Keratinocyte (primary cell): ENCODE measurements around the gene DPH5.
"Not testable (repeated sequence)": the region's sequence is repeated elsewhere in the genome, so short reads cannot be mapped to it uniquely, and the experiment has no call there.

Experiments used
- CTCF ChIP-seq, 3 experiments: IDR thresholded peaks in 1 of 3; conservative IDR thresholded peaks in 1 of 3; optimal IDR thresholded peaks in 1 of 3; 2 replicates in 2 of 3; 3 replicates in 1 of 3; pipeline versions ENCODE3 to v1.5.1; 2011; ENCODE audit warnings: low read length in 3 of 3, mild to moderate bottlenecking in 3 of 3, moderate library complexity in 2 of 3, control low read depth in 1 of 3, inconsistent platforms in 1 of 3; ENCODE audit not compliant: insufficient read depth in 2 of 3; ENCODE audit errors: extremely low read depth in 1 of 3
- EZH2 ChIP-seq: IDR thresholded peaks from one replicate; pipeline ENCODE4 v1.6.1; 2012; ENCODE audit warnings: inconsistent platforms, mild to moderate bottlenecking, low read length, moderate library complexity

GRCh38 chr1:101066937-101067335 lies 41.4 kb upstream of the DPH5 start:
- not testable (repeated sequence) for TF ChIP-seq CTCF (optimal IDR thresholded peaks at IDR 0.05 in 1 of 3, IDR thresholded peaks at IDR 0.05 in 1 of 3, conservative IDR thresholded peaks at IDR 0.05 in 1 of 3; ENCODE audit: extremely low read depth in 1 of 3, insufficient read depth in 2 of 3, low read length in 3 of 3); EZH2
